H1 (cell line): ENCODE results near the gene USP17L30.
"Not testable (repeated sequence)": the region's sequence is repeated elsewhere in the genome, so short reads cannot be mapped to it uniquely, and the experiment has no call there.

Source experiments
- ASH2L ChIP-seq: fragments of 200-600, 300-600 bp; sonication (generic); IDR thresholded peaks from one replicate; pipeline ENCODE4 v1.7.1; 2017; ENCODE audit warnings: low read length
- ATF3 ChIP-seq: IDR thresholded peaks from 2 replicates; pipeline ENCODE4 v1.6.1; 2011; ENCODE audit warnings: low read depth, mild to moderate bottlenecking, low read length; ENCODE audit not compliant: insufficient read depth
- CEBPB ChIP-seq: IDR thresholded peaks from 2 replicates; pipeline ENCODE4 v1.6.1; 2012; ENCODE audit warnings: low read depth, low read length
- CHD2 ChIP-seq: IDR thresholded peaks from 2 replicates; pipeline ENCODE4 v1.6.1; 2012; ENCODE audit warnings: low read length, improper control_type of control experiment
- CHD7 ChIP-seq: fragments of 300-600 bp; sonication (generic); IDR thresholded peaks from 2 replicates; pipeline ENCODE4 v1.7.1; 2012; ENCODE audit warnings: low read length, moderate library complexity, mild to moderate bottlenecking, inconsistent platforms; ENCODE audit not compliant: insufficient replicate concordance
- CTCF ChIP-seq, 3 experiments: IDR thresholded peaks; 1 replicate in 2 of 3; 2 replicates in 1 of 3; pipeline versions ENCODE4 v1.5.1 to v1.6.1; 2011; ENCODE audit warnings: low read length in 3 of 3, mild to moderate bottlenecking in 3 of 3, inconsistent platforms in 2 of 3, low read depth in 1 of 3, moderate library complexity in 1 of 3; ENCODE audit not compliant: insufficient read depth in 1 of 3; ENCODE audit errors: control extremely low read depth in 1 of 3
- EP300 ChIP-seq, 2 experiments: IDR thresholded peaks; 1 replicate in 1 of 2; 2 replicates in 1 of 2; pipeline ENCODE4 v1.6.1; 2011 to 2012; ENCODE audit warnings: low read depth in 2 of 2, low read length in 2 of 2, mild to moderate bottlenecking in 2 of 2, borderline replicate concordance in 1 of 2, inconsistent platforms in 1 of 2, moderate library complexity in 1 of 2
- EZH2 ChIP-seq: fragments of 200-600 bp; sonication (generic); IDR thresholded peaks from 2 replicates; pipeline ENCODE4 v1.7.1; 2012; ENCODE audit warnings: low read depth, mild to moderate bottlenecking, moderate library complexity, low read length, inconsistent platforms; ENCODE audit not compliant: severe bottlenecking
- HDAC2 ChIP-seq, 2 experiments: fragments of 300-600 bp in 1 of 2; sonication (generic) in 1 of 2; IDR thresholded peaks; 2 replicates each; pipeline ENCODE4 v1.6.1; 2011 to 2012; ENCODE audit warnings: low read depth in 2 of 2, low read length in 2 of 2, mild to moderate bottlenecking in 2 of 2, moderate library complexity in 2 of 2, borderline replicate concordance in 1 of 2, inconsistent platforms in 1 of 2
- POLR2A ChIP-seq, 2 experiments: IDR thresholded peaks; 1 replicate in 1 of 2; 2 replicates in 1 of 2; pipeline ENCODE4 v1.6.1; 2011; ENCODE audit warnings: low read depth in 2 of 2, low read length in 2 of 2, mild to moderate bottlenecking in 2 of 2; ENCODE audit errors: control extremely low read depth in 1 of 2
- POLR2AphosphoS5 ChIP-seq: IDR thresholded peaks from 2 replicates; pipeline ENCODE4 v1.6.1; 2011; ENCODE audit warnings: low read depth, low read length
- SIRT6 ChIP-seq: IDR thresholded peaks from one replicate; pipeline ENCODE4 v1.7.1; 2012; ENCODE audit warnings: low read length, inconsistent platforms
- SP1 ChIP-seq: IDR thresholded peaks from 2 replicates; pipeline ENCODE4 v1.6.1; 2011; ENCODE audit warnings: low read depth, low read length

GRCh38 chr4:9405774-9406173 is 42.8 kb downstream of the USP17L30 start:
- TF ChIP-seq HDAC2 (IDR thresholded peaks at IDR 0.05; ENCODE audit: borderline replicate concordance in 1 of 2, low read depth in 2 of 2, low read length in 2 of 2); CHD7; CTCF (IDR thresholded peaks at IDR 0.05; ENCODE audit: control extremely low read depth in 1 of 3, insufficient read depth in 1 of 3, low read depth in 1 of 3, low read length in 3 of 3); ASH2L; POLR2A (IDR thresholded peaks at IDR 0.05; ENCODE audit: control extremely low read depth in 1 of 2, low read depth in 2 of 2, low read length in 2 of 2); EZH2; CEBPB; ATF3; EP300 (IDR thresholded peaks at IDR 0.05; ENCODE audit: borderline replicate concordance in 1 of 2, low read depth in 2 of 2, low read length in 2 of 2); CHD2; POLR2AphosphoS5; SP1; SIRT6: not testable (repeated sequence)
